Measurements from ENCODE around the gene RHBDL2. TPM values are rescaled to one million over a fixed set of nuclear protein-coding genes. Genes with fewer than 3 reads are reported as not detected.

RHBDL2 gene, protein sequence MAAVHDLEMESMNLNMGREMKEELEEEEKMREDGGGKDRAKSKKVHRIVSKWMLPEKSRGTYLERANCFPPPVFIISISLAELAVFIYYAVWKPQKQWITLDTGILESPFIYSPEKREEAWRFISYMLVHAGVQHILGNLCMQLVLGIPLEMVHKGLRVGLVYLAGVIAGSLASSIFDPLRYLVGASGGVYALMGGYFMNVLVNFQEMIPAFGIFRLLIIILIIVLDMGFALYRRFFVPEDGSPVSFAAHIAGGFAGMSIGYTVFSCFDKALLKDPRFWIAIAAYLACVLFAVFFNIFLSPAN
- not detected for total RNA-seq
- polyA plus RNA-seq (2013, experiment 1 of 2), result not detected
- polyA plus RNA-seq (2013, experiment 2 of 2), result not detected
- long read RNA-seq, experiment 1, result 0 reads
- long read RNA-seq, experiment 2, result 0 reads
- long read RNA-seq, experiment 3, partial matches to known transcripts, result 0 of 1 reads
- long read RNA-seq, experiment 3, other reads (novel, unspliced or antisense), result 1 of 1 reads
- long read RNA-seq, experiment 4, result 0 reads

DNA sequence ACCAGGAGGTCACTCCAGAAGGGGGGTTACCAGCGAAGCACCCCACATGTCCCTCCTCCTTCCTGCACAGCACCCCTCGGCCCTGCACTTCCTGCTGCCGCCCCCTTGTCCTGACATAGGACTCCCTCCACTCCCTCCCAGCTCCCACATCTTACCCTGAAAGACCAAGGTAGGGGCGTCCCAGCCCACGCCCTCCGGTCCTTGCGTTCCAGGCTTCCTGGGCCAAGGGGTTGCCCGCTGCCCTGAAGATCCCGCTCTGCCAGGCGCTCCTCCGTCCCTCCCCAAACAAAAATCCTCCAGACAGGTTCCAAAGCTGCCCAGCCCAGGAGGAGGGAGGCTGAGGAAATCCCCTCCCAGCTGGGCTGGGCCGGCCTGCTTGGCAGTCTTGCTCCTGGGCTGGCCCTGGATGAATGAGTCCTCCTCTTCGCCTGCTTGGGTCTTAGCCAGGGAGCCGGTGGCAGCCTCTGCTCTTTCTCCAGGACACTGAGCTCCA lies at the start of gene RHBDL2:
RHBDL2 (minus strand) TSS at position 304 of the 493 bp plus-strand sequence. CDS start 22,618 bp downstream, outside the sequence.
- no peak within 1 kb of the TSS for H3K27ac Mint-ChIP-seq
- Histone ChIP-seq H3K27ac (ENCODE audit: low read depth, low read length) (no peak within 1 kb of the TSS), H3K4me3 (ENCODE audit: low read length) (no peak within 1 kb of the TSS), H3K27me3 (ENCODE audit: control insufficient read depth, insufficient read depth, low read length, poor library complexity, severe bottlenecking) (no peaks in the 10 kb centered on the region), H3K9me3 (ENCODE audit: control insufficient read depth, low read length) (no peaks in the 10 kb centered on the region), H3K9ac (ENCODE audit: extremely low read depth, low read length, poor library complexity, severe bottlenecking) (no peak within 1 kb of the TSS), H3K36me3 (ENCODE audit: control insufficient read depth, insufficient read depth, low read length) (no peaks in the 10 kb centered on the region), H3K4me1 (ENCODE audit: control insufficient read depth, insufficient read depth, low read length) (no peaks in the 10 kb centered on the region)
- 83 to 91% methylated on average over 8 to 14 of the region's 14 CpGs for WGBS, 2 experiments (ENCODE audit: insufficient coverage in 1 of 2, insufficient read length in 1 of 2)
- H3K4me1 Mint-ChIP-seq, result no peaks in the 10 kb centered on the region
- H3K27me3 Mint-ChIP-seq (ENCODE audit: insufficient read depth), result no peaks in the 10 kb centered on the region
- peak; percentile 58 for DNase-seq
- no peaks in the 10 kb centered on the region for H3K36me3 Mint-ChIP-seq (ENCODE audit: low read depth)
- no peak within 1 kb of the TSS for H3K4me3 Mint-ChIP-seq
- TF ChIP-seq, protein P1, sequence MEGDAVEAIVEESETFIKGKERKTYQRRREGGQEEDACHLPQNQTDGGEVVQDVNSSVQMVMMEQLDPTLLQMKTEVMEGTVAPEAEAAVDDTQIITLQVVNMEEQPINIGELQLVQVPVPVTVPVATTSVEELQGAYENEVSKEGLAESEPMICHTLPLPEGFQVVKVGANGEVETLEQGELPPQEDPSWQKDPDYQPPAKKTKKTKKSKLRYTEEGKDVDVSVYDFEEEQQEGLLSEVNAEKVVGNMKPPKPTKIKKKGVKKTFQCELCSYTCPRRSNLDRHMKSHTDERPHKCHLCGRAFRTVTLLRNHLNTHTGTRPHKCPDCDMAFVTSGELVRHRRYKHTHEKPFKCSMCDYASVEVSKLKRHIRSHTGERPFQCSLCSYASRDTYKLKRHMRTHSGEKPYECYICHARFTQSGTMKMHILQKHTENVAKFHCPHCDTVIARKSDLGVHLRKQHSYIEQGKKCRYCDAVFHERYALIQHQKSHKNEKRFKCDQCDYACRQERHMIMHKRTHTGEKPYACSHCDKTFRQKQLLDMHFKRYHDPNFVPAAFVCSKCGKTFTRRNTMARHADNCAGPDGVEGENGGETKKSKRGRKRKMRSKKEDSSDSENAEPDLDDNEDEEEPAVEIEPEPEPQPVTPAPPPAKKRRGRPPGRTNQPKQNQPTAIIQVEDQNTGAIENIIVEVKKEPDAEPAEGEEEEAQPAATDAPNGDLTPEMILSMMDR (conservative IDR thresholded peaks at IDR 0.05), result no peak
- H3K9me3 Mint-ChIP-seq, result peaks cover under 1% of the 10 kb centered on the region

DNA sequence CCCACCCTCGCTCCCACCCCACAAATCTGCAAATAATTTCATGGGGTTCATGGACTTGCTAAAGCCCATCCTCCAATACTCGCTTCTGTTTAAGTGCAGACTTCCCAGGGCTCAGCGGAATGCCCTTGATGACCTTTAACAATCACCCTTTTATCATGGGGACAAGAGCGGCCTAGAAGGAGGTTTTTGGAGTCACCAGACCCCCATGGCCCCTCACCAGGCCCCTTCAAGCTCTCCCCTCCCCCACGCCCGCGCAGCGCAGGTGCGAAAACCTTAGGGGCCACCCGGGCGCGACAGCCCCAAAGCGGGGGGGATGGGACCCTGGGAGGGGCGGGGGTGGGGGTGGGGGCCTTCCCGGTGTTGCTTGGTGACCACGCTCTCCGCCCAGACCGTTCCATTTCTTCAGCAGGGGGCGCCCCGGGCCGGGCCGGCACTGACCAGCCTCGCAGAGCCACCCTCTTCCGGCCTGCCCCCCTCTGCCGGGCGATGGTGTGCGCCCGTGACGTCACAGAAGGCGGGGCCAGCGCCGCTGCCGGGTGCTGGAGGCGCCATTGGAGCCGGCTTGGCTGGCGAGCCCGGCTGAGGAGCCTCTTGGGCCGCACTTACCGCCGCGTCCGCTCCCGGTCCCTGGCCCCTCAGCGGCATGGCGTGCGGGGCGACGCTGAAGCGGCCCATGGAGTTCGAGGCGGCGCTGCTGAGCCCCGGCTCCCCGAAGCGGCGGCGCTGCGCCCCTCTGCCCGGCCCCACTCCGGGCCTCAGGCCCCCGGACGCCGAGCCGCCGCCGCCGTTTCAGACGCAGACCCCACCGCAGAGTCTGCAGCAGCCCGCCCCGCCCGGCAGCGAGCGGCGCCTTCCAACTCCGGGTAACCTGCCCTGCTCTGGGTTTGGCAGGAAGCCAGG lies 49.4 kb upstream of the RHBDL2 start, which contains the start of gene AKIRIN1:
AKIRIN1 (plus strand) TSS at position 539 of the 900 bp plus-strand sequence; CDS start at position 644, 105 bp downstream.
- Mint-ChIP-seq H3K27me3 (ENCODE audit: insufficient read depth) (no peaks in the 10 kb centered on the region), H3K4me1 (peaks cover 36% of the 10 kb centered on the region), H3K9me3 (no peaks in the 10 kb centered on the region), H3K36me3 (ENCODE audit: low read depth) (peaks cover 31% of the 10 kb centered on the region), H3K4me3 (peak within 1 kb of the TSS; percentile 77), H3K27ac (peak within 1 kb of the TSS; percentile 85)
- Histone ChIP-seq H3K9me3 (ENCODE audit: control insufficient read depth, low read length) (no peaks in the 10 kb centered on the region), H3K4me3 (ENCODE audit: low read length) (peak within 1 kb of the TSS; percentile 89), H3K27ac (ENCODE audit: low read depth, low read length) (peak within 1 kb of the TSS; percentile 92), H3K36me3 (ENCODE audit: control insufficient read depth, insufficient read depth, low read length) (peaks cover 31% of the 10 kb centered on the region), H3K27me3 (ENCODE audit: control insufficient read depth, insufficient read depth, low read length, poor library complexity, severe bottlenecking) (no peaks in the 10 kb centered on the region), H3K9ac (ENCODE audit: extremely low read depth, low read length, poor library complexity, severe bottlenecking) (peak within 1 kb of the TSS; percentile 85), H3K4me1 (ENCODE audit: control insufficient read depth, insufficient read depth, low read length) (no peaks in the 10 kb centered on the region)
- peak; percentile 100 for DNase-seq
- TF ChIP-seq, protein P1 (conservative IDR thresholded peaks at IDR 0.05), result no peak
- WGBS, 2 experiments (ENCODE audit: insufficient coverage in 1 of 2, insufficient read length in 1 of 2), result 0% methylated on average over 17 to 69 of the region's 76 CpGs

DNA sequence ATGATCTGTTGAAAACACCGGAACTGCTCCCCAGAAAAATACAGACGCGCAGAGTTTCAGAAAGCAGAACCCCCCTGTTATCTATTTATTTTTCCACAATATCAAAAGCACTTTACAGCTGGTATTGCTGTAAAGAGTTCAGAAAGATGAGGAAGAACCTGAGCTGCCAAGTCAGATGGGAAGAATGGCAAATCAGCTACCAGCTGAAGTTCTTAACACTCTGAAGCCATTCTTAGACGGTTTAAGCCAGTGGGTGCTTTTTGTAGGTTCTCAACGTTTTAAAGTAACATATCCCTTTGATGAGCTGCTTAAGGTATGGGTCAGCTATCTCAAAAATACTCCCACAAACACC lies 48.7 kb upstream of the RHBDL2 start:
- Histone ChIP-seq H3K9ac (ENCODE audit: extremely low read depth, low read length, poor library complexity, severe bottlenecking) (peak overlapping the region; percentile 61), H3K36me3 (ENCODE audit: control insufficient read depth, insufficient read depth, low read length) (peaks cover 25% of the 10 kb centered on the region), H3K9me3 (ENCODE audit: control insufficient read depth, low read length) (no peaks in the 10 kb centered on the region), H3K4me1 (ENCODE audit: control insufficient read depth, insufficient read depth, low read length) (no peaks in the 10 kb centered on the region), H3K27me3 (ENCODE audit: control insufficient read depth, insufficient read depth, low read length, poor library complexity, severe bottlenecking) (no peaks in the 10 kb centered on the region), H3K4me3 (ENCODE audit: low read length) (peak overlapping the region; percentile 81), H3K27ac (ENCODE audit: low read depth, low read length) (peak overlapping the region; percentile 92)
- Mint-ChIP-seq H3K9me3 (no peaks in the 10 kb centered on the region), H3K4me3 (peak overlapping the region; percentile 77), H3K27me3 (ENCODE audit: insufficient read depth) (no peaks in the 10 kb centered on the region), H3K36me3 (ENCODE audit: low read depth) (peaks cover 25% of the 10 kb centered on the region), H3K4me1 (peaks cover 41% of the 10 kb centered on the region), H3K27ac (peak overlapping the region; percentile 85)
- no peak for DNase-seq
- WGBS, 2 experiments (ENCODE audit: insufficient coverage in 1 of 2, insufficient read length in 1 of 2), result 0 to 20% methylated on average over 2 to 5 of the region's 5 CpGs
- TF ChIP-seq, protein P1 (conservative IDR thresholded peaks at IDR 0.05), result no peak

All from endodermal cell (in vitro differentiated cells).